Transverse colon (tissue), 4 donors: ENCODE measurements around the gene NUP88. TPM values are rescaled to one million over a fixed set of nuclear protein-coding genes. Genes with fewer than 3 reads are reported as not detected.

ENCODE experiments used
- DNase-seq: peaks from one replicate; pipeline ENCODE4 v3.0.0-alpha.2; 2019
- H3K27ac ChIP-seq, 4 donors: fragments of 200-600 bp; sonication (generic); 2 replicates each; pipeline ENCODE4 v1.5.1; 2016 to 2018; ENCODE audit warnings: inconsistent platforms in 4 of 4
- H3K27me3 ChIP-seq: fragments of 200-600 bp; sonication (generic); 2 replicates; pipeline ENCODE4 v1.5.1; 2017; ENCODE audit warnings: inconsistent platforms
- H3K36me3 ChIP-seq, 4 donors: fragments of 200-600 bp; sonication (generic); 2 replicates each; pipeline ENCODE4 v1.5.1; 2017 to 2019; ENCODE audit warnings: inconsistent platforms in 4 of 4
- H3K4me1 ChIP-seq, 4 donors: fragments of 200-600 bp; sonication (generic); 2 replicates each; pipeline ENCODE4 v1.5.1; 2017 to 2020; ENCODE audit warnings: inconsistent platforms in 4 of 4
- H3K4me3 ChIP-seq, 4 donors: fragments of 200-600 bp; sonication (generic); 1 replicate in 1 of 4; 2 replicates in 3 of 4; pipeline versions ENCODE4 v1.5.1 to v1.6.1; 2017 to 2019; ENCODE audit warnings: inconsistent platforms in 4 of 4
- H3K9me3 ChIP-seq, 2 donors: fragments of 200-600 bp; sonication (generic); 2 replicates each; pipeline ENCODE4 v1.5.1; 2017 to 2019; ENCODE audit warnings: inconsistent platforms in 2 of 2
- EP300 ChIP-seq: sonication (generic); formaldehyde crosslinking; IDR thresholded peaks from one replicate; pipeline ENCODE4 v1.6.1; 2017; ENCODE audit warnings: antibody characterized with exemption, low read depth
- POLR2A ChIP-seq: fragments of 450-650 bp; IDR thresholded peaks from one replicate; pipeline ENCODE4 v1.6.1; 2016; ENCODE audit warnings: antibody characterized with exemption, mild to moderate bottlenecking, moderate library complexity
- POLR2AphosphoS5 ChIP-seq, 3 donors: sonication (generic); formaldehyde crosslinking; IDR thresholded peaks; one replicate each; pipeline ENCODE4 v1.6.1; 2016; ENCODE audit warnings: antibody characterized with exemption in 3 of 3
- WGBS, 2 donors: methylation state at CpG; one replicate each; pipeline ENCODE4 v1.1.5; 2018; ENCODE audit warnings: low coverage in 1 of 2; 5-methylcytosine and 5-hydroxymethylcytosine counted together
- in situ Hi-C, 4 donors: fragments of 200-750 bp; cut with MboI; loops; one replicate each; pipeline versions ENCODE4 v1.15.0 to v1.15.1; 2017; ENCODE audit warnings: low sequenced_read_pairs in 3 of 4, low pct_ligation_motif_present in 1 of 4, low pct_unique_long_range_greater_than_20kb in 1 of 4
- intact Hi-C: fragments of 100-400 bp; cut with DNase I; formaldehyde crosslinking; loops from one replicate; pipeline ENCODE4 v1.15.1; 2023; ENCODE audit warnings: low total_unique reads
- total RNA-seq, 4 donors: library from RNA; depleted of rRNA; stranded (reverse); fragments of >200 nt; gene quantifications; one replicate each; pipeline ENCODE4 v1.1.0, GENCODE V29; 2016
- TF ChIP-seq, protein P1 (sequence below), 5 experiments: fragments of 200-600 bp in 3 of 5; fragments of 450-650 bp in 2 of 5; sonication (generic) in 3 of 5; IDR thresholded peaks; 1 replicate in 2 of 5; 2 replicates in 3 of 5; pipeline ENCODE4 v1.5.1; 2016 to 2017; ENCODE audit warnings: antibody characterized with exemption in 5 of 5, inconsistent platforms in 3 of 5, mild to moderate bottlenecking in 2 of 5, moderate library complexity in 1 of 5

NUP88 gene
- total RNA-seq, 4 donors from 2014 or later, result 65.3 to 120 (median 96.9) TPM

DNA sequence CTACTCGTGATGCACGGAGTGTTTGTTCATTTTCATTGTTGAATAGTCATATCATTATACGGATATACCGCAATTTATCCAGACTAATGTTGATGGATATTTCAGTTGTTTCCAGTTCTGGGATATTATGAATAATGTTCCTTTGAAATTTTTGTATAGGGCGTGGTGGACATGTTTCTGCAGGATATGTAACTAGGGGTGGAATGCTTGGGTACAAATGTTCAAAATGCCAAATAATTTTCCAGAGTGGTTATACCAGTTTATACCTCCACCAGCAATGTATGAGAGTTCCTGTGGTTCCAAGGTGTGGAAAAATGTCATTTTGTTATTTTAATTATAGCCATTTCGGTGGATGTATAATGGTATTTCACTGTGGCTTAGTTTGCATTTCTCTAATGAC lies 53.6 kb downstream of the NUP88 start:
- no peaks in the 10 kb centered on the region for H3K27me3 ChIP-seq
- no peak for TF ChIP-seq POLR2A
- TF ChIP-seq, protein P1, sequence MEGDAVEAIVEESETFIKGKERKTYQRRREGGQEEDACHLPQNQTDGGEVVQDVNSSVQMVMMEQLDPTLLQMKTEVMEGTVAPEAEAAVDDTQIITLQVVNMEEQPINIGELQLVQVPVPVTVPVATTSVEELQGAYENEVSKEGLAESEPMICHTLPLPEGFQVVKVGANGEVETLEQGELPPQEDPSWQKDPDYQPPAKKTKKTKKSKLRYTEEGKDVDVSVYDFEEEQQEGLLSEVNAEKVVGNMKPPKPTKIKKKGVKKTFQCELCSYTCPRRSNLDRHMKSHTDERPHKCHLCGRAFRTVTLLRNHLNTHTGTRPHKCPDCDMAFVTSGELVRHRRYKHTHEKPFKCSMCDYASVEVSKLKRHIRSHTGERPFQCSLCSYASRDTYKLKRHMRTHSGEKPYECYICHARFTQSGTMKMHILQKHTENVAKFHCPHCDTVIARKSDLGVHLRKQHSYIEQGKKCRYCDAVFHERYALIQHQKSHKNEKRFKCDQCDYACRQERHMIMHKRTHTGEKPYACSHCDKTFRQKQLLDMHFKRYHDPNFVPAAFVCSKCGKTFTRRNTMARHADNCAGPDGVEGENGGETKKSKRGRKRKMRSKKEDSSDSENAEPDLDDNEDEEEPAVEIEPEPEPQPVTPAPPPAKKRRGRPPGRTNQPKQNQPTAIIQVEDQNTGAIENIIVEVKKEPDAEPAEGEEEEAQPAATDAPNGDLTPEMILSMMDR (IDR thresholded peaks at IDR 0.05), result no peak
- TF ChIP-seq EP300, result no peak
- no peak for TF ChIP-seq POLR2AphosphoS5 (IDR thresholded peaks at IDR 0.05)
- H3K4me3 ChIP-seq, result no peak overlapping the region
- H3K36me3 ChIP-seq, result peaks cover 0 to 36% (median 11%) of the 10 kb centered on the region in 4 donors
- no peak overlapping the region for H3K27ac ChIP-seq
- no peak for DNase-seq
- in situ Hi-C loops (no loop called here), intact Hi-C loops (no loop called here)
- no peaks in the 10 kb centered on the region for H3K4me1 ChIP-seq
- no peaks in the 10 kb centered on the region for H3K9me3 ChIP-seq
- 95 to 96% methylated on average over 6 of the region's 6 CpGs for WGBS, 2 donors

DNA sequence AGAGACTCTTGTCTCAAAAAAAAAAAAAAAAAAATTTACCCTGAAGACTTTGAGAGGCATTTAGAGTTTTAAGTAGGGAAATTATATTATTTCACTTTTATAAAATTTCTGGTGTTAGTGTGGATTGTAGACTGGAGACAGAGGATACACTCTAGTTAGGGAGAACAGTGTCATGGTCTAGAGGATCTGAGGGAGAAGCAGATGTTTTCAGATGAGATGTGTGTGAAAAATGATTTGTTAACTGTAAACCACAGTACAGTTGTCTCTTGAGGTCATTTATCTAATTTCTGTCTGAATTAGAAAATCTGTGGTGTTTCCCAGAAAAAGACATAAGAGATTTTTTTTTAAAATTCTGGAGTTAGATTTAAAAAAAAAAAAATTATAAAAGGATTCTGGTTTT lies 54.8 kb downstream of the NUP88 start:
- Histone ChIP-seq H3K27ac (no peak overlapping the region), H3K4me3 (no peak overlapping the region), H3K27me3 (no peaks in the 10 kb centered on the region), H3K36me3 (peaks cover 0 to 29% (median 10%) of the 10 kb centered on the region in 4 donors), H3K9me3 (no peaks in the 10 kb centered on the region), H3K4me1 (no peaks in the 10 kb centered on the region)
- TF ChIP-seq POLR2AphosphoS5 (IDR thresholded peaks at IDR 0.05) (no peak), POLR2A (no peak), EP300 (no peak)
- TF ChIP-seq, protein P1 (IDR thresholded peaks at IDR 0.05), result no peak
- in situ Hi-C loops (no loop called here), intact Hi-C loops (no loop called here)
- DNase-seq, result no peak

DNA sequence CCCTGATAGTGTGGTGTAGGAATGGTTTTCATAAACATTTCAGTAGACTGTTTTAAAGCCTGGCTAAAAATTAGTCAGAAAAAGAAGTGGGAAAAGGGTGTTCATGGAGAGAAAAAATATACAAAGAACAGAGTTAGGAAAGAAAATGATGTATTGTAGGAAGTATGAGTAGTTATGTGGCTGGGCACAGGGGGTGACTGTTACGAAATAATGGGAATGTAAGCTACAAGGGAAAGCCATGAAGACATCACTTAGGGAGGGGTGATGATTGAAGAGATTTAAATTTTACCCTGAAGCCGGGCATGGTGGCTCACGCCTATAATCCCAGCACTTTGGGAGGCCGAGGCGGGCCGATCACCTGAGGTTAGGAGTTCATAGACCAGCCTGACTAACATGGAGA lies 55.3 kb downstream of the NUP88 start:
- DNase-seq, result no peak
- Histone ChIP-seq H3K36me3 (peaks cover 0 to 26% (median 10%) of the 10 kb centered on the region in 4 donors), H3K27ac (no peak overlapping the region), H3K27me3 (no peaks in the 10 kb centered on the region), H3K4me3 (no peak overlapping the region), H3K4me1 (no peaks in the 10 kb centered on the region), H3K9me3 (no peaks in the 10 kb centered on the region)
- in situ Hi-C loops (no loop called here), intact Hi-C loops (no loop called here)
- no peak for TF ChIP-seq POLR2A
- TF ChIP-seq, protein P1 (IDR thresholded peaks at IDR 0.05), result no peak
- no peak for TF ChIP-seq POLR2AphosphoS5 (IDR thresholded peaks at IDR 0.05)
- no peak for TF ChIP-seq EP300
- WGBS, 2 donors, result 93 to 95% methylated on average over 5 to 6 of the region's 6 CpGs

DNA sequence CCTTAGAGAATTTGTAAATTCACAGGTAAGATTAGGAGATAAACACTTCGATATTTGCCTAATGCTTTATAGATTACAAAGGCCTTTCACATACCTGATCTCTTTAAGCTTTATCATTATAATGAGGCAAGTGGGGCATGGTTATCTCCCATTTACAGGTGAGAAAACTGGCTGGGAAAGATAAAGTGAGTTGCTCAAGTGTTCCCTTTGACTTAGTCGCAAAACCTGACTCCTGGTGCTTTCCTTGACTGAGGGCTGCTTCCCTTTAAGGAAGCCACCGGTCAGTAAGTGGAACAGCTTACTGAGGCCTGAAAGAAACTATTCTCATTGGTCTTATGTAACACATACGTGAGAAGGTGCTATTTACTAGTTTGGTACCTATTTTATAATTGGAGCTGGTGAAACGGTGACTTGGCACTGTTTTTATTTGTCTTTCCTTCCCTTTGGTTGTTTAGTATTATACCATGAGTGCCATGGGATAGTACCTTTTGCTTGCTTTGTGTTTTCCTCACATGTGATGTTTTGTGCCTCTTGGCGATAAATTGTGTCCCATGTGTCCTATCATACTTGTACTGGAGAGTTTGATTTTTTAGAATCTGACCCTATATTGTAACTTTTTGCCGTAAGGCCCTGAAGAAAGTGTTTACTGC lies 57.2 kb downstream of the NUP88 start:
- Histone ChIP-seq H3K27me3 (no peaks in the 10 kb centered on the region), H3K4me1 (no peaks in the 10 kb centered on the region), H3K36me3 (peaks cover 0 to 20% (median 9%) of the 10 kb centered on the region in 4 donors), H3K9me3 (no peaks in the 10 kb centered on the region), H3K4me3 (no peak overlapping the region), H3K27ac (no peak overlapping the region)
- TF ChIP-seq POLR2AphosphoS5 (IDR thresholded peaks at IDR 0.05) (no peak), EP300 (no peak), POLR2A (no peak)
- TF ChIP-seq, protein P1 (IDR thresholded peaks at IDR 0.05), result no peak
- DNase-seq, result no peak
- in situ Hi-C loops, result no loop called here
- whole genome bisulfite sequencing, 2 donors, result 77 to 80% methylated on average over 6 to 7 of the region's 7 CpGs
- intact Hi-C loops, result no loop called here
